ENCODE measurements around the gene UNKL. TPM values are rescaled to one million over a fixed set of nuclear protein-coding genes. Genes with fewer than 3 reads are reported as not detected.

UNKL gene
- total RNA-seq, 3 donors from 2014 or later (not counting 1 experiment from before 2014, with no cell fraction given), result 114 to 130 (median 127) TPM

DNA sequence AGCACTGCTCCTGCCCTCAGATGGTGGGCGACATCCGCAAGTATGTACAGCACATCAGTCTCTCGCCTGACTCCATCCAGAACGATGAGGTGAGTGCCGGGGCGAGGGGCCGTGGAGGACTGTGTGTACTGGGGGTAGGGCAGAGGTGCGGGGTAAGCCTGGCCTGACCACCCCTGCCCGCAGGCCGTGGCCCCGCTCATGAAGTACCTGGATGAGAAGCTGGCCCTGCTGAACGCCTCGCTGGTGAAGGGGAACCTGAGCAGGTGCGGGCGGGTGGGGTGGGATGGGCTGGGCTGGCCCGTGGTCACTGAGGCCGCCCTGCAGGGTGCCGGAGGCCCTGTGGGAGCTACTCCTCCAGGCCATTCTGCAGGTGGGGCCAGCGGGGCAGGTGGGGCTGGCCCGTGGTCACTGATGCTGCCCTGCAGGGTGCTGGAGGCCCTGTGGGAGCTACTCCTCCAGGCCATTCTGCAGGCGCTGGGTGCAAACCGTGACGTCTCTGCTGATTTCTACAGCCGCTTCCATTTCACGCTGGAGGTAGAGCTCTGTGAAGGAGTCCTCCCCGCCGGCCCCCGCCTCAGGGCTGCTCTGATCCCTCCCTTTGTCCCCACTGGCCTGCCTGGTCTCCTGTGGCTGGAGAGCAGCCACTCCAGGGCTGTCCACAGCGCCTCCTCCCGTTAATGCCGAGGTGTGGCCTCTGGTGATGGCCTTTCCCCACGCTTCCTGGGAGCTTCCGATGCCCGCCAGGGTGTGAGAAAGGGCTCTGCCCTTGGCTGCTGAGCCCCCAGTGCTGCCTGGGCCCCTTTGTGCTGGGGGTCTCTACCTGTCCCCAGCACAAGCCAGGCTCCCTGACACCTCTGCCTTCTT is 67.8 kb downstream of the UNKL start:
- DNase-seq, result no peak
- no peak overlapping the region for H3K4me3 ChIP-seq (ENCODE audit: low read length)
- no peak overlapping the region for H3K27ac Mint-ChIP-seq
- H3K27ac ChIP-seq (ENCODE audit: low read length), result no peak overlapping the region
- intact Hi-C loops (cut with micrococcal nuclease), result no loop called here
- H3K36me3 Mint-ChIP-seq, result no peaks in the 10 kb centered on the region
- H3K36me3 ChIP-seq (ENCODE audit: control insufficient read depth, insufficient read depth, low read length), result peaks cover 12% of the 10 kb centered on the region
- TF ChIP-seq CTCF (IDR thresholded peaks at IDR 0.05), result no peak
- H3K27me3 ChIP-seq (ENCODE audit: control insufficient read depth, insufficient read depth, low read length), result no peaks in the 10 kb centered on the region
- H3K4me1 ChIP-seq (ENCODE audit: control insufficient read depth, insufficient read depth, low read length), result peaks cover 34% of the 10 kb centered on the region
- H3K4me1 Mint-ChIP-seq, result peaks cover 9 to 27% of the 10 kb centered on the region in 2 donors
- H3K9me3 Mint-ChIP-seq, result no peaks in the 10 kb centered on the region
- ATAC-seq, result no peak
- H3K27me3 Mint-ChIP-seq (ENCODE audit: low read depth in 2 of 2), result no peaks in the 10 kb centered on the region
- WGBS (ENCODE audit: insufficient coverage), result 84% methylated on average over 34 of the region's 34 CpGs
- H3K9me3 ChIP-seq (ENCODE audit: control insufficient read depth, insufficient read depth, low read length), result no peaks in the 10 kb centered on the region
- H3K4me3 Mint-ChIP-seq, result no peak overlapping the region

GRCh38 chr16:1345651-1346421 is 68.7 kb downstream of the UNKL start:
- Histone ChIP-seq H3K27ac (ENCODE audit: low read length) (no peak overlapping the region), H3K27me3 (ENCODE audit: control insufficient read depth, insufficient read depth, low read length) (no peaks in the 10 kb centered on the region), H3K4me1 (ENCODE audit: control insufficient read depth, insufficient read depth, low read length) (peaks cover 32% of the 10 kb centered on the region), H3K36me3 (ENCODE audit: control insufficient read depth, insufficient read depth, low read length) (peaks cover 12% of the 10 kb centered on the region), H3K9me3 (ENCODE audit: control insufficient read depth, insufficient read depth, low read length) (no peaks in the 10 kb centered on the region), H3K4me3 (ENCODE audit: low read length) (no peak overlapping the region)
- Mint-ChIP-seq H3K9me3 (no peaks in the 10 kb centered on the region), H3K27ac (no peak overlapping the region), H3K27me3 (ENCODE audit: low read depth in 2 of 2) (no peaks in the 10 kb centered on the region), H3K4me1 (peaks cover 9 to 23% of the 10 kb centered on the region in 2 donors), H3K4me3 (no peak overlapping the region), H3K36me3 (no peaks in the 10 kb centered on the region)
- WGBS (ENCODE audit: insufficient coverage), result 80% methylated on average over 29 of the region's 31 CpGs
- intact Hi-C loops (cut with micrococcal nuclease), result no loop called here
- no peak for TF ChIP-seq CTCF (IDR thresholded peaks at IDR 0.05)
- ATAC-seq, result no peak
- DNase-seq, result no peak

- Mint-ChIP-seq H3K36me3 (no peaks in the 10 kb centered on the region), H3K4me1 (peaks cover 9 to 15% of the 10 kb centered on the region in 2 donors), H3K9me3 (no peaks in the 10 kb centered on the region), H3K27me3 (ENCODE audit: low read depth in 2 of 2) (no peaks in the 10 kb centered on the region), H3K4me3 (no peak overlapping the region), H3K27ac (no peak overlapping the region)
- Histone ChIP-seq H3K9me3 (ENCODE audit: control insufficient read depth, insufficient read depth, low read length) (no peaks in the 10 kb centered on the region), H3K4me3 (ENCODE audit: low read length) (no peak overlapping the region), H3K27ac (ENCODE audit: low read length) (no peak overlapping the region), H3K4me1 (ENCODE audit: control insufficient read depth, insufficient read depth, low read length) (peaks cover 24% of the 10 kb centered on the region), H3K36me3 (ENCODE audit: control insufficient read depth, insufficient read depth, low read length) (peaks cover 10% of the 10 kb centered on the region), H3K27me3 (ENCODE audit: control insufficient read depth, insufficient read depth, low read length) (no peaks in the 10 kb centered on the region)
- DNase-seq, result no peak
- ATAC-seq, result no peak
- 81% methylated on average over 11 of the region's 11 CpGs for WGBS (ENCODE audit: insufficient coverage)
- no peak for TF ChIP-seq CTCF (IDR thresholded peaks at IDR 0.05)
- intact Hi-C loops (cut with micrococcal nuclease), result no loop called here
Measured at GRCh38 chr16:1345087-1345486, 69.4 kb downstream of the UNKL start.
